ENCODE data around the gene PERM1.
"Not testable (repeated sequence)": the region's sequence is repeated elsewhere in the genome, so short reads cannot be mapped to it uniquely, and the experiment has no call there.

GRCh38 chr1:976791-977190 is 5.1 kb downstream of the PERM1 start:
- TF ChIP-seq ZNF274 (IDR thresholded peaks at IDR 0.05; ENCODE audit: low read depth, low read length); CTCF (IDR thresholded peaks at IDR 0.05 in 2 of 3, conservative IDR thresholded peaks at IDR 0.05 in 1 of 3; ENCODE audit: borderline replicate concordance in 1 of 3, insufficient read depth in 1 of 3, low read depth in 2 of 3, low read length in 2 of 3); ATF3 (IDR thresholded peaks at IDR 0.05); REST (IDR thresholded peaks at IDR 0.05; ENCODE audit: low read depth); SP1 (IDR thresholded peaks at IDR 0.05; ENCODE audit: low read depth); EZH2phosphoT487 (IDR thresholded peaks at IDR 0.05; ENCODE audit: borderline replicate concordance); ELF1 (IDR thresholded peaks at IDR 0.05; ENCODE audit: borderline replicate concordance, low read depth); JUND (IDR thresholded peaks at IDR 0.05); MAX (IDR thresholded peaks at IDR 0.05); CEBPB (IDR thresholded peaks at IDR 0.05; ENCODE audit: low read depth): not testable (repeated sequence)

All from HCT116 (cell line).